CD14-positive monocyte (primary cell): ENCODE results near the gene NTRK1. TPM values are rescaled to one million over a fixed set of nuclear protein-coding genes. Genes with fewer than 3 reads are reported as not detected.

Experiments used
- DNase-seq, 3 donors: peaks; one replicate each; pipeline ENCODE4 v3.0.0-alpha.2; 2011 to 2022
- H2AFZ ChIP-seq: 2 replicates; pipeline ENCODE4 v1.6.0; 2012; ENCODE audit warnings: mild to moderate bottlenecking, low read depth, low read length, inconsistent platforms; ENCODE audit not compliant: insufficient read depth, poor library complexity, severe bottlenecking
- H3K27ac ChIP-seq, 2 donors: 1 replicate in 1 of 2; 2 replicates in 1 of 2; pipeline ENCODE4 v1.5.1; 2012 to 2013; ENCODE audit warnings: low read length in 2 of 2, control low read depth in 1 of 2, inconsistent platforms in 1 of 2, low read depth in 1 of 2, mild to moderate bottlenecking in 1 of 2
- H3K27me3 ChIP-seq, 2 donors: one replicate each; pipeline versions ENCODE4 v1.6.0 to v1.6.1; 2011 to 2013; ENCODE audit warnings: low read length in 2 of 2; ENCODE audit not compliant: control insufficient read depth in 2 of 2, insufficient read depth in 2 of 2
- H3K36me3 ChIP-seq, 2 donors: replicated peaks in 1 of 2; 1 replicate in 1 of 2; 2 replicates in 1 of 2; pipeline versions ENCODE4 v1.5.1 to v1.6.1; 2012 to 2013; ENCODE audit warnings: low read length in 2 of 2, control low read depth in 1 of 2, inconsistent platforms in 1 of 2, mild to moderate bottlenecking in 1 of 2; ENCODE audit not compliant: insufficient read depth in 2 of 2, control insufficient read depth in 1 of 2
- H3K4me1 ChIP-seq, 2 donors: 1 replicate in 1 of 2; 2 replicates in 1 of 2; pipeline versions ENCODE4 v1.5.1 to v1.6.1; 2012 to 2013; ENCODE audit warnings: low read length in 2 of 2, control low read depth in 1 of 2, inconsistent platforms in 1 of 2, mild to moderate bottlenecking in 1 of 2, moderate library complexity in 1 of 2; ENCODE audit not compliant: insufficient read depth in 2 of 2, control insufficient read depth in 1 of 2
- H3K4me2 ChIP-seq: replicated peaks from 2 replicates; pipeline ENCODE3; 2012; ENCODE audit warnings: low read length, moderate library complexity, mild to moderate bottlenecking; ENCODE audit not compliant: poor library complexity, severe bottlenecking; ENCODE audit errors: extremely low read depth
- H3K4me3 ChIP-seq, 3 experiments: fragments of 200-600 bp in 1 of 3; sonication (generic) in 1 of 3; replicated peaks in 1 of 3; 1 replicate in 2 of 3; 2 replicates in 1 of 3; pipeline ENCODE4 v1.5.1; 2011 to 2013; ENCODE audit warnings: low read length in 3 of 3, mild to moderate bottlenecking in 3 of 3, control low read depth in 2 of 3, low read depth in 2 of 3, inconsistent platforms in 1 of 3, moderate library complexity in 1 of 3
- H3K79me2 ChIP-seq: 2 replicates; pipeline ENCODE4 v1.6.0; 2012; ENCODE audit warnings: mild to moderate bottlenecking, control low read depth, inconsistent platforms, low read length, moderate library complexity; ENCODE audit not compliant: insufficient read depth
- H3K9ac ChIP-seq: 2 replicates; pipeline ENCODE4 v1.6.0; 2017; ENCODE audit warnings: low read length, mild to moderate bottlenecking; ENCODE audit not compliant: insufficient read depth, poor library complexity, severe bottlenecking
- H3K9me3 ChIP-seq, 2 donors: replicated peaks in 1 of 2; 1 replicate in 1 of 2; 2 replicates in 1 of 2; pipeline versions ENCODE4 v1.5.1 to v1.6.1; 2012 to 2013; ENCODE audit warnings: low read length in 2 of 2, control low read depth in 1 of 2; ENCODE audit not compliant: control insufficient read depth in 1 of 2, insufficient read depth in 1 of 2
- H4K20me1 ChIP-seq: 2 replicates; pipeline ENCODE4 v1.6.0; 2012; ENCODE audit warnings: mild to moderate bottlenecking, low read length, control low read depth, moderate library complexity; ENCODE audit not compliant: insufficient read depth
- H3K27ac Mint-ChIP-seq, 7 donors: one replicate each; pipeline ENCODE4 v1.8.0; 2020; ENCODE audit warnings: mild to moderate bottlenecking in 7 of 7, mixed read lengths in 7 of 7, moderate library complexity in 6 of 7, inconsistent platforms in 2 of 7
- H3K27me3 Mint-ChIP-seq, 3 donors: one replicate each; pipeline ENCODE4 v1.8.0; 2021 to 2022; ENCODE audit warnings: low read depth in 3 of 3, mild to moderate bottlenecking in 3 of 3, mixed read lengths in 3 of 3, moderate library complexity in 3 of 3, inconsistent platforms in 1 of 3
- H3K36me3 Mint-ChIP-seq, 2 donors: one replicate each; pipeline ENCODE4 v1.8.0; 2020; ENCODE audit warnings: mixed read lengths in 2 of 2, inconsistent platforms in 1 of 2, mild to moderate bottlenecking in 1 of 2
- H3K4me1 Mint-ChIP-seq: one replicate; pipeline ENCODE4 v1.8.0; 2020; ENCODE audit warnings: mild to moderate bottlenecking, mixed read lengths
- H3K4me3 Mint-ChIP-seq, 2 donors: one replicate each; pipeline ENCODE4 v1.8.0; 2020; ENCODE audit warnings: mild to moderate bottlenecking in 2 of 2, mixed read lengths in 2 of 2, moderate library complexity in 1 of 2
- H3K9me3 Mint-ChIP-seq, 7 donors: one replicate each; pipeline ENCODE4 v1.8.0; 2020 to 2022; ENCODE audit warnings: mixed read lengths in 7 of 7, mild to moderate bottlenecking in 6 of 7, moderate library complexity in 6 of 7, inconsistent platforms in 2 of 7
- WGBS: methylation state at CpG from one replicate; pipeline ENCODE4 v1.1.5; 2013; ENCODE audit warnings: missing lambda C conversion rate; ENCODE audit not compliant: insufficient coverage; 5-methylcytosine and 5-hydroxymethylcytosine counted together
- intact Hi-C, 2 donors: fragments of 100-400 bp; cut with micrococcal nuclease; formaldehyde crosslinking; loops; one replicate each; pipeline versions ENCODE4 v1.15.0 to v1.15.1; 2023
- polyA plus RNA-seq, 3 donors: library from polyadenylated mRNA; depleted of rRNA in 1 of 3; unstranded in 2 of 3; stranded (reverse) in 1 of 3; fragments of 300-500 nt in 2 of 3; fragments of >200 nt in 1 of 3; fragmentation: Illumina TruSeq in 2 of 3; gene quantifications; 1 replicate in 2 of 3; 2 replicates in 1 of 3; pipeline ENCODE4 v1.2.3, GENCODE V29; 2012 to 2021
- TF ChIP-seq, protein P1 (sequence below): fragments of 200-600 bp; IDR thresholded peaks from one replicate; pipeline ENCODE4 v1.8.0; 2022; ENCODE audit warnings: antibody characterized with exemption, mild to moderate bottlenecking

Gene NTRK1
- polyA plus RNA-seq, 3 donors, result 0.03 TPM; not detected in 2

- H3K27ac ChIP-seq, result no peak overlapping the region
- H3K4me1 ChIP-seq, result no peaks in the 10 kb centered on the region
- Mint-ChIP-seq H3K36me3 (no peaks in the 10 kb centered on the region), H3K9me3 (no peaks in the 10 kb centered on the region), H3K4me3 (no peak overlapping the region), H3K4me1 (no peaks in the 10 kb centered on the region), H3K27me3 (peaks cover 21 to 33% (median 23%) of the 10 kb centered on the region in 3 donors), H3K27ac (no peak overlapping the region)
- H3K4me2 ChIP-seq, result no peak overlapping the region
- H2AFZ ChIP-seq, result no peak overlapping the region
- H3K9me3 ChIP-seq, result no peaks in the 10 kb centered on the region
- peaks cover 0 to 12% of the 10 kb centered on the region in 2 donors for H3K27me3 ChIP-seq
- no peaks in the 10 kb centered on the region for H3K79me2 ChIP-seq
- no peak overlapping the region for H3K9ac ChIP-seq
- WGBS, result 51% methylated on average over 19 of the region's 21 CpGs
- no peak overlapping the region for H3K4me3 ChIP-seq
- DNase-seq, result no peak
- no peaks in the 10 kb centered on the region for H3K36me3 ChIP-seq
- H4K20me1 ChIP-seq, result no peaks in the 10 kb centered on the region
- intact Hi-C loops, result no loop called here
- TF ChIP-seq, protein P1, sequence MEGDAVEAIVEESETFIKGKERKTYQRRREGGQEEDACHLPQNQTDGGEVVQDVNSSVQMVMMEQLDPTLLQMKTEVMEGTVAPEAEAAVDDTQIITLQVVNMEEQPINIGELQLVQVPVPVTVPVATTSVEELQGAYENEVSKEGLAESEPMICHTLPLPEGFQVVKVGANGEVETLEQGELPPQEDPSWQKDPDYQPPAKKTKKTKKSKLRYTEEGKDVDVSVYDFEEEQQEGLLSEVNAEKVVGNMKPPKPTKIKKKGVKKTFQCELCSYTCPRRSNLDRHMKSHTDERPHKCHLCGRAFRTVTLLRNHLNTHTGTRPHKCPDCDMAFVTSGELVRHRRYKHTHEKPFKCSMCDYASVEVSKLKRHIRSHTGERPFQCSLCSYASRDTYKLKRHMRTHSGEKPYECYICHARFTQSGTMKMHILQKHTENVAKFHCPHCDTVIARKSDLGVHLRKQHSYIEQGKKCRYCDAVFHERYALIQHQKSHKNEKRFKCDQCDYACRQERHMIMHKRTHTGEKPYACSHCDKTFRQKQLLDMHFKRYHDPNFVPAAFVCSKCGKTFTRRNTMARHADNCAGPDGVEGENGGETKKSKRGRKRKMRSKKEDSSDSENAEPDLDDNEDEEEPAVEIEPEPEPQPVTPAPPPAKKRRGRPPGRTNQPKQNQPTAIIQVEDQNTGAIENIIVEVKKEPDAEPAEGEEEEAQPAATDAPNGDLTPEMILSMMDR, result no peak
Measured at GRCh38 chr1:156876281-156876680, 15.6 kb downstream of the NTRK1 start.

- Mint-ChIP-seq H3K27me3 (peaks cover 21 to 29% (median 27%) of the 10 kb centered on the region in 3 donors), H3K4me1 (no peaks in the 10 kb centered on the region), H3K9me3 (no peaks in the 10 kb centered on the region), H3K4me3 (no peak overlapping the region), H3K27ac (no peak overlapping the region), H3K36me3 (no peaks in the 10 kb centered on the region)
- DNase-seq, result no peak
- Histone ChIP-seq H3K27ac (no peak overlapping the region), H3K9ac (no peak overlapping the region), H3K9me3 (no peaks in the 10 kb centered on the region), H3K79me2 (no peaks in the 10 kb centered on the region), H3K36me3 (no peaks in the 10 kb centered on the region), H3K4me1 (no peaks in the 10 kb centered on the region), H2AFZ (no peak overlapping the region), H3K4me3 (no peak overlapping the region), H3K27me3 (peaks cover 0 to 12% of the 10 kb centered on the region in 2 donors), H4K20me1 (no peaks in the 10 kb centered on the region), H3K4me2 (no peak overlapping the region)
- TF ChIP-seq, protein P1, result no peak
- intact Hi-C loops, result no loop called here
- 91% methylated on average over 4 of the region's 5 CpGs for WGBS
Measured at GRCh38 chr1:156877433-156878170, 16.9 kb downstream of the NTRK1 start.
